ENCODE data around the gene CARD14. TPM values are rescaled to one million over a fixed set of nuclear protein-coding genes. Genes with fewer than 3 reads are reported as not detected.

Gene CARD14
- total RNA-seq, 1 donor from 2014 or later, result 1.7 TPM

DNA sequence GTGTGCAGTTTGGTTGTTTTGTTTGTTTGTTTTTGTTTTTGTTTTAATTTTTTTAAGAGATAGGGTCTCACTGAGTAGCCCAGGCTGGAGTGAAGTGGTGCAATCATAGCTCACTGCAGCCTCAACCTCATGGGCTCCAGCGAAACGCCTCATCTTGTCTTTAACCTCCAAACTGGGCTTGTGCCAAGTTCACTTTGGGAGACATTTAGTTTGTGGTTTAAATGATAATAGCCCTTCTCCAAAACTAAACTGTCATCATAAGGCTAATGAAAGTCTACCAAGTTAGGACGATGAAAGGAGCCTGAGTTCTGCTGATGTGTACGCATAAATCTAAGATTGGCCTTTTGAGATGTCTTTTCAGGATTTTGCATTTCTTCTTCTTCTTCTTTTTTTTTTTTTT lies 6.5 kb upstream of the CARD14 start:
- H3K9me3 Mint-ChIP-seq, result no peaks in the 10 kb centered on the region
- peaks cover 18% of the 10 kb centered on the region for H3K4me1 Mint-ChIP-seq
- TF ChIP-seq, protein P1, sequence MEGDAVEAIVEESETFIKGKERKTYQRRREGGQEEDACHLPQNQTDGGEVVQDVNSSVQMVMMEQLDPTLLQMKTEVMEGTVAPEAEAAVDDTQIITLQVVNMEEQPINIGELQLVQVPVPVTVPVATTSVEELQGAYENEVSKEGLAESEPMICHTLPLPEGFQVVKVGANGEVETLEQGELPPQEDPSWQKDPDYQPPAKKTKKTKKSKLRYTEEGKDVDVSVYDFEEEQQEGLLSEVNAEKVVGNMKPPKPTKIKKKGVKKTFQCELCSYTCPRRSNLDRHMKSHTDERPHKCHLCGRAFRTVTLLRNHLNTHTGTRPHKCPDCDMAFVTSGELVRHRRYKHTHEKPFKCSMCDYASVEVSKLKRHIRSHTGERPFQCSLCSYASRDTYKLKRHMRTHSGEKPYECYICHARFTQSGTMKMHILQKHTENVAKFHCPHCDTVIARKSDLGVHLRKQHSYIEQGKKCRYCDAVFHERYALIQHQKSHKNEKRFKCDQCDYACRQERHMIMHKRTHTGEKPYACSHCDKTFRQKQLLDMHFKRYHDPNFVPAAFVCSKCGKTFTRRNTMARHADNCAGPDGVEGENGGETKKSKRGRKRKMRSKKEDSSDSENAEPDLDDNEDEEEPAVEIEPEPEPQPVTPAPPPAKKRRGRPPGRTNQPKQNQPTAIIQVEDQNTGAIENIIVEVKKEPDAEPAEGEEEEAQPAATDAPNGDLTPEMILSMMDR (conservative IDR thresholded peaks at IDR 0.05), result no peak
- peaks cover 7% of the 10 kb centered on the region for H3K27me3 Mint-ChIP-seq (ENCODE audit: low read depth)
- no peak overlapping the region for H3K4me3 Mint-ChIP-seq
- no peaks in the 10 kb centered on the region for H3K36me3 Mint-ChIP-seq (ENCODE audit: low read depth)
- H3K27ac Mint-ChIP-seq (ENCODE audit: unreplicated experiment), result no peak overlapping the region
- no peak for DNase-seq (ENCODE audit: low read depth, low spot score)

DNA sequence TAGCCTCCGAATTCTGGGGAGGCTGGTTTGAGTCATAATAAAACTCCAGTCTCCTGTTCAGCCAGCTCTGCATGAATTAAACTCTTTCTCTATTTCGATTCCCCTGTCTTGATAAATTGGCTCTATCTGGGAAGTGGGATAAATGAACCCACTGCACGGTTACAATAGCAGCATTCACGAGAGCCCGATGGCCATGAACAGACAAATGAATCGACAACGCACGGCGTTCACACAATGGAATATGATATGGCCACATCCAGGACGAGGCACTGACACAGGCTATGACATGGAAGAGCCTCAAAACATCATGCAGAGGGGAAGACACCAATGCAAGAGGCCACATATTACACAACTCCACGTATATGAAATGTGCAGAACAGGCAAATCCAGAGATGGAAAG lies 5.6 kb upstream of the CARD14 start:
- Mint-ChIP-seq H3K27me3 (ENCODE audit: low read depth) (peaks cover 7% of the 10 kb centered on the region), H3K27ac (ENCODE audit: unreplicated experiment) (no peak overlapping the region), H3K4me1 (peaks cover 18% of the 10 kb centered on the region), H3K4me3 (no peak overlapping the region), H3K9me3 (no peaks in the 10 kb centered on the region), H3K36me3 (ENCODE audit: low read depth) (no peaks in the 10 kb centered on the region)
- TF ChIP-seq, protein P1 (conservative IDR thresholded peaks at IDR 0.05), result no peak
- no peak for DNase-seq (ENCODE audit: low read depth, low spot score)

DNA sequence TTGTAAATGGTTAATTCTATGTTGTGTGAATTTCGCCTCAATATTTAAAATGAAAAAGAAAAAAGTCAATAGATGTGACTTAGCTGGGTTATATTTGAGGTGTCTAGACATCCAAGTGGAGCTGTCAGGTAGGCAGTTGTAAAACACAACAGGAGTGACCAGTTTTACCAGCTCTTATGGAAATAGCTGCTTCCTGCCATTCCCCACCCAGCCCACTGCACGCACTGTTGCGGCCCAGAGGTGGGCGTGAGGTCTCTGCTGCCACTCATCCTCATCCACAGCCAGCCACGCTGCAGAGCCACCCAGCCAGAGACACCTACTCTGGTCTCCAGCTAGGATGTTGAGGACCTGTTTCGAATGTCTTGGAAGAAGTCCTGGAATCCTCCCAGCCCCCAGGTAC lies 3.4 kb upstream of the CARD14 start:
- Mint-ChIP-seq H3K36me3 (ENCODE audit: low read depth) (no peaks in the 10 kb centered on the region), H3K27me3 (ENCODE audit: low read depth) (no peaks in the 10 kb centered on the region), H3K27ac (ENCODE audit: unreplicated experiment) (no peak overlapping the region), H3K4me1 (peaks cover 15% of the 10 kb centered on the region), H3K4me3 (no peak overlapping the region), H3K9me3 (no peaks in the 10 kb centered on the region)
- TF ChIP-seq, protein P1 (conservative IDR thresholded peaks at IDR 0.05), result no peak
- DNase-seq (ENCODE audit: low read depth, low spot score), result no peak

DNA sequence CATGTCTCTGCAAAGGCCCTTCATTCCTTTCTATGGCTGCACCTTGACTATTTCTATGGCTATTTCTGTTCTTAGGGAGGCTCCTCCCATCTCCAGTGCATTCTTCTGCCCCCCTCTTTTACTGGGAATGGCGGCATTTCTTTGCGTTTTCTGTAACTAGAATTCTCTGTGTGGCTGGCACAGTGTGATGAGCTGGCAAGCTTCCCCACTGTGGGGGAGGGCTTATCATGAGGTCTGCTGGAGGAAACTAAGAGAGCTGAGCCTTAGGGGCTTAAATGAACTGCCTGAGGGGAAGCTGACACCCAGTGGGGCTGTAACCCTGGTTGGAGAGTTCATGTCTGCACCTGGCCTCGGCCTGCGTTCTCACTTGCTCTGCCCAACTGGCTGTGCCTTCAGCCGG lies 1.5 kb upstream of the CARD14 start:
- H3K27me3 Mint-ChIP-seq (ENCODE audit: low read depth), result no peaks in the 10 kb centered on the region
- H3K36me3 Mint-ChIP-seq (ENCODE audit: low read depth), result no peaks in the 10 kb centered on the region
- H3K4me3 Mint-ChIP-seq, result no peak overlapping the region
- DNase-seq (ENCODE audit: low read depth, low spot score), result no peak
- no peaks in the 10 kb centered on the region for H3K9me3 Mint-ChIP-seq
- no peak overlapping the region for H3K27ac Mint-ChIP-seq (ENCODE audit: unreplicated experiment)
- TF ChIP-seq, protein P1 (conservative IDR thresholded peaks at IDR 0.05), result no peak
- H3K4me1 Mint-ChIP-seq, result peaks cover 15% of the 10 kb centered on the region

DNA sequence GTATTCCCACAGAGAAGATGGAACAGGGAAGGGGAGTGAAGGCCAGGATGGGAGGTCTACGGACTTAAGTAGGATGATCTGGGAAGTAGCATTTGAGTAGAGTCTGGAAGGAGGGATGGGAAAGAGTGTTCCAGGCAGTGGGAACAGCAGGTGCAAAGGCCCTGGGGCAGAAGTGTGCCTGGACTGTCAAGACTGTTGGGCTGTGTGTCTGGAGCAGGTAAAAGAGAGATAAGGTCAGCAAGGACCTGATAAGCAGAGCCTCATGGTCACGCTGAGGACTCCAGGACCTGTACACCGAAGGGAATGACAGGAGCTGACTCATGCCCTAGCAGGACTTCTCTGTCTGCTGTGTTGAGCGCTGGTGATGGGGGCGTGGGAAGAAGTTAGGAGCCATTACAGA lies 723 bp upstream of the CARD14 start:
- Mint-ChIP-seq H3K27ac (ENCODE audit: unreplicated experiment) (no peak overlapping the region), H3K4me1 (peaks cover 13% of the 10 kb centered on the region), H3K4me3 (no peak overlapping the region), H3K27me3 (ENCODE audit: low read depth) (no peaks in the 10 kb centered on the region), H3K9me3 (no peaks in the 10 kb centered on the region), H3K36me3 (ENCODE audit: low read depth) (no peaks in the 10 kb centered on the region)
- TF ChIP-seq, protein P1 (conservative IDR thresholded peaks at IDR 0.05), result no peak
- DNase-seq (ENCODE audit: low read depth, low spot score), result no peak

DNA sequence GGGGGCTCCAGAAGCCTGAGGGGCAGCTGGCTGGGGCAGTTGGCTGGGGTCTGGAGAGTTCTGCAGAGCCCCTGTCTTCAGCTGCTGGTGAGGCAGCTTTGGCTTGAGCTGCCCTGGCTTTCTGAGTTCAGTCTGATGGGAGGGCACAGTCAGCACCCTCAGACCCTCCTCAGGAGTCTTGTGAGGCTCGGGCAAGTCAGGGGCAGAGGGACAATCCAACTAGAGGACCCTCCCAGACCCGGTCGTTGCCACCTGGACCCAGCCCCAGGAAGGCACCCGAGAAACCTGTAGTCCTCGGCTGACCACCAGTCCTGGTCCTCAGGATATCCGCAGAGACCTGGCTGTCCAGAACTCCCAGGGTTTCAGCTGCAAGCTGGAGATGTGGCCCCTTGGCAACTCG lies 1.9 kb downstream of the CARD14 start:
- H3K4me1 Mint-ChIP-seq, result peaks cover 10% of the 10 kb centered on the region
- no peaks in the 10 kb centered on the region for H3K9me3 Mint-ChIP-seq
- H3K27me3 Mint-ChIP-seq (ENCODE audit: low read depth), result no peaks in the 10 kb centered on the region
- TF ChIP-seq, protein P1 (conservative IDR thresholded peaks at IDR 0.05), result no peak
- H3K36me3 Mint-ChIP-seq (ENCODE audit: low read depth), result no peaks in the 10 kb centered on the region
- no peak overlapping the region for H3K4me3 Mint-ChIP-seq
- H3K27ac Mint-ChIP-seq (ENCODE audit: unreplicated experiment), result no peak overlapping the region
- no peak for DNase-seq (ENCODE audit: low read depth, low spot score)
